Panc1 (cell line): ENCODE results near the gene CRIM1. TPM values are rescaled to one million over a fixed set of nuclear protein-coding genes. Genes with fewer than 3 reads are reported as not detected.

Experiments used
- ATAC-seq: fragments of 200-7000 bp; cut with Tn5 transposase; 2 replicates; pipeline ENCODE4 v1.9.1; 2020; ENCODE audit warnings: mild to moderate bottlenecking, moderate library complexity
- BruUV-seq: library from RNA; stranded (reverse); fragments of 400-500 nt; replicated peaks from 2 replicates; lab custom pipeline; 2021; lab: Mats Ljungman, UMichigan
- CTCF ChIA-PET: fragments of 300-600 bp; sonication (Branson Sonifier 250); formaldehyde crosslinking; loops from one replicate; lab custom pipeline; 2022; ENCODE audit warnings: antibody characterized with exemption; lab: Charles Lee
- POLR2A ChIA-PET: fragments of 300-600 bp; sonication (Branson Sonifier 250); formaldehyde crosslinking; loops from one replicate; lab custom pipeline; 2022; ENCODE audit warnings: antibody characterized with exemption; lab: Charles Lee
- DNase-seq: peaks from one replicate; pipeline ENCODE4 v3.0.0-alpha.2; 2010; ENCODE audit warnings: low read depth, low spot score
- H3K27ac ChIP-seq: 2 replicates; pipeline ENCODE4 v1.5.1; 2011; ENCODE audit warnings: mild to moderate bottlenecking, low read length, inconsistent platforms
- H3K27me3 ChIP-seq: fragments of 200-500 bp; sonication (Bioruptor generic); 2 replicates; pipeline ENCODE4 v1.6.0; 2014; ENCODE audit warnings: low read length, inconsistent platforms; ENCODE audit not compliant: control insufficient read depth, insufficient read depth
- H3K36me3 ChIP-seq: fragments of 200-500 bp; sonication (Bioruptor generic); 2 replicates; pipeline ENCODE4 v1.5.1; 2014; ENCODE audit warnings: inconsistent platforms, mild to moderate bottlenecking, low read length, moderate library complexity; ENCODE audit not compliant: control insufficient read depth, insufficient read depth
- H3K4me1 ChIP-seq: 2 replicates; pipeline ENCODE4 v1.5.1; 2011; ENCODE audit warnings: inconsistent platforms, mild to moderate bottlenecking, low read length, moderate library complexity; ENCODE audit not compliant: control insufficient read depth, insufficient read depth
- H3K4me3 ChIP-seq, 2 experiments: 2 replicates each; pipeline ENCODE4 v1.5.1; 2011 to 2012; ENCODE audit warnings: low read depth in 2 of 2, low read length in 2 of 2, mild to moderate bottlenecking in 2 of 2, inconsistent platforms in 1 of 2, moderate library complexity in 1 of 2
- H3K9me3 ChIP-seq: fragments of 200-500 bp; sonication (Bioruptor generic); 2 replicates; pipeline ENCODE4 v1.5.1; 2014; ENCODE audit warnings: low read depth, mild to moderate bottlenecking, inconsistent platforms, low read length, moderate library complexity; ENCODE audit not compliant: control insufficient read depth, insufficient read depth
- CTCF ChIP-seq: fragments of 450-650 bp; IDR thresholded peaks from 2 replicates; pipeline ENCODE4 v1.5.1; 2017; ENCODE audit warnings: mild to moderate bottlenecking
- POLR2AphosphoS5 ChIP-seq: IDR thresholded peaks from 2 replicates; pipeline ENCODE4 v1.6.1; 2012; ENCODE audit warnings: mild to moderate bottlenecking, low read depth, low read length, moderate library complexity
- REST ChIP-seq, 2 experiments: IDR thresholded peaks; 2 replicates each; pipeline ENCODE4 v1.6.1; 2011 to 2012; ENCODE audit warnings: low read depth in 2 of 2, control low read depth in 1 of 2, low read length in 1 of 2, mild to moderate bottlenecking in 1 of 2, moderate library complexity in 1 of 2; ENCODE audit not compliant: insufficient read depth in 1 of 2
- SIN3A ChIP-seq: IDR thresholded peaks from 2 replicates; pipeline ENCODE4 v1.6.1; 2012; ENCODE audit warnings: low read depth, mild to moderate bottlenecking, low read length, moderate library complexity, borderline replicate concordance; ENCODE audit not compliant: insufficient read depth
- TCF7L2 ChIP-seq: IDR thresholded peaks from 2 replicates; pipeline ENCODE4 v1.6.1; 2011; ENCODE audit warnings: mild to moderate bottlenecking, low read depth, low read length, inconsistent platforms
- in situ Hi-C: cut with HindIII; loops from 2 replicates; pipeline ENCODE4 v1.10.0; 2016; ENCODE audit warnings: low sequenced_read_pairs, low pct_unique_long_range_greater_than_20kb
- intact Hi-C: fragments of 100-400 bp; cut with micrococcal nuclease; formaldehyde crosslinking; loops from one replicate; pipeline ENCODE4 v1.10.0; 2022; ENCODE audit not compliant: unreplicated experiment
- total RNA-seq: library from RNA; stranded (reverse); gene quantifications from one replicate; pipeline ENCODE4 v1.2.1, GENCODE V29; 2021; ENCODE audit not compliant: unreplicated experiment

The CRIM1 gene
- total RNA-seq, 1 experiment from 2014 or later: 290 TPM

DNA sequence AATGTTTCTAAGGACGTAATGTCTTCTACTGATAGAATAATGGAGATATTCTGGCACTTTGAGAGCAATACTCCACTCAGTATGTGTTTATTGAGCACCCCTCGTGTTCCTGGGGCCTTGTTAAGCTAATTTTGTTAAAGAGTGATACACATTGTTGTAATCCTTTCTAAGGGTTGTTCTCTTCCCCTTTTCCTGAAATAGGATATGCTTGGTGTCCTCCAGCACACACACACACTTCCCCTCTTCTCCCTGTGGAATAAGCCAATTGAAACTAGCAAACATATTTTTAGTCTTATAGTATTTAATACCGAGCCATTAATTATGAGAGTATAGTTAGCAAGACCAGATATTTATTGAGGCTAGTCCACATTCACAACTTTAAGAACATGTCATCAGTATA, 114.1 kb downstream of the CRIM1 start:
- H3K9me3 ChIP-seq: peaks cover 29% of the 10 kb centered on the region; the same call in 1 of the 2 replicates
- peaks cover 23% of the 10 kb centered on the region for H3K36me3 ChIP-seq
- no TSS peak for BruUV-seq
- H3K27me3 ChIP-seq: no peaks in the 10 kb centered on the region
- DNase-seq: no peak
- in situ Hi-C loops (no loop called here), intact Hi-C loops (no loop called here)
- ChIA-PET CTCF (no interaction called here), POLR2A (no interaction called here)
- no peak overlapping the region for H3K4me3 ChIP-seq
- TF ChIP-seq SIN3A (no peak), TCF7L2 (no peak), REST (IDR thresholded peaks at IDR 0.05; ENCODE audit: insufficient read depth in 1 of 2, low read depth in 2 of 2, low read length in 1 of 2) (no peak), POLR2AphosphoS5 (no peak), CTCF (no peak)
- peak overlapping the region; percentile 60 for H3K27ac ChIP-seq
- no peak for ATAC-seq
- peaks cover 22% of the 10 kb centered on the region for H3K4me1 ChIP-seq

- H3K27me3 ChIP-seq: no peaks in the 10 kb centered on the region
- POLR2A ChIA-PET: no interaction called here
- in situ Hi-C loops (no loop called here), intact Hi-C loops (no loop called here)
- no TSS peak for BruUV-seq
- TF ChIP-seq REST (IDR thresholded peaks at IDR 0.05; ENCODE audit: insufficient read depth in 1 of 2, low read depth in 2 of 2, low read length in 1 of 2): no peak
- TF ChIP-seq SIN3A: no peak
- TF ChIP-seq CTCF: no peak
- TF ChIP-seq TCF7L2: no peak
- TF ChIP-seq POLR2AphosphoS5: no peak
- H3K4me1 ChIP-seq: peaks cover 29% of the 10 kb centered on the region
- DNase-seq (no peak), ATAC-seq (no peak)
- H3K36me3 ChIP-seq: peaks cover 27% of the 10 kb centered on the region
- H3K27ac ChIP-seq: peak overlapping the region; percentile 23; the same call in 1 of the 2 replicates
- CTCF ChIA-PET: no interaction called here
- no peak overlapping the region for H3K4me3 ChIP-seq
- peaks cover 57% of the 10 kb centered on the region for H3K9me3 ChIP-seq
Measured at GRCh38 chr2:36473230-36473629, 117.7 kb downstream of the CRIM1 start.
